GM18507 (cell line): Measurements from ENCODE around the gene KCNH4.
"Not testable (repeated sequence)": the region's sequence is repeated elsewhere in the genome, so short reads cannot be mapped to it uniquely, and the experiment has no call there.

ENCODE experiments used
- DNase-seq: peaks from one replicate; pipeline ENCODE4 v3.0.0; 2011; ENCODE audit warnings: low read depth; ENCODE audit not compliant: insufficient read length; ENCODE audit errors: extremely low spot score
- FAIRE-seq: peaks from 2 replicates; lab custom pipeline; 2011; peaks lifted over from hg19 to GRCh38; lab: Jason Lieb, UNC

Gene KCNH4

GRCh38 chr17:42143138-42143537, 37.8 kb downstream of the KCNH4 start:
- FAIRE-seq, DNase-seq: not testable (repeated sequence)

DNA sequence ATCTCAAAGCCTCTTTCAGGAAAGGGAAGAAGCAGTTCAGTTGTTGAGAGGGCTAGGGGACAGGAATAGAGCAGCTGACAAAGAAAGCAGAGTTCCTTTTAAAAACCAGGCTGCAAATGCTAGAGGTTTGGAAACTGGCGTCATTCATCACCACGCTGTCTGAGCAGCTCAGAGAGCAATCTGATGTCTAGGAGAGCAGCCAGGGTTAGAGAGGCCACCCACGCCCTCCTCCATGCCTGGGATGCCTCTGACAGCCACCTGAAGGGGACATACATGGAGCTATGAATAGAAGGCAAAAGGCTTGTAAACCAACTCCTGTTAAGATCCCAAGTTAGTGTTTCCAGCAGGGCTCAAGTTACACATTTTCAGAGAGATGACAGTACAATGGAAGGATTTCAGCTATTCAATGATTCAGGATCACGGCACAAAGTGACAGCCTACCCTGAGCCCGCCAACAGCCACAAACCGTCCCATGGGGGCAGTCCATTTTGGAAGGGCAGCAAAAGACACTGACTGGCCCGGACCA, 38.5 kb downstream of the KCNH4 start:
- DNase-seq (no peak), FAIRE-seq (no peak)

GRCh38 chr17:42141382-42141781, 39.6 kb downstream of the KCNH4 start:
- FAIRE-seq (no peak), DNase-seq (no peak)

DNA sequence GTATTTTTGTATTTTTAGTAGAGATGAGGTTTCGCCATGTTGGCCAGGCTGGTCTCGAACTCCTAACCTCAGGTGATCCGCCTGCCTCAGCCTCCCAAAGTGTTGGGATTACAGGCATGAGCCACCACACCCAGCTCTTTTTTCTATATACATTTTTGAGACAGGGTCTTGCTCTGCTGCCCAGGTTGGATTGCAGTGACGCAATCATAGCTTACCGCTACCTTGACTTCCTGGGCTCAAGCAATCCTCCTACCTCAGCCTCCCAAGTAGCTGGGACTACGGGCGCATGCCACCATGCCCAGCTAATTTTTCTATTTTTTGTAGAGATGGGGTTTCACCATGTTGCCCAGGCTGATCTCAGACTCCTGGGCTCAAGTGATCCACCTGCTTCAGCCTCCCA, 40.3 kb downstream of the KCNH4 start:
- FAIRE-seq, DNase-seq: not testable (repeated sequence)

- FAIRE-seq (no peak), DNase-seq (no peak)
Observed at GRCh38 chr17:42138749-42139492, 42.0 kb downstream of the KCNH4 start.

DNA sequence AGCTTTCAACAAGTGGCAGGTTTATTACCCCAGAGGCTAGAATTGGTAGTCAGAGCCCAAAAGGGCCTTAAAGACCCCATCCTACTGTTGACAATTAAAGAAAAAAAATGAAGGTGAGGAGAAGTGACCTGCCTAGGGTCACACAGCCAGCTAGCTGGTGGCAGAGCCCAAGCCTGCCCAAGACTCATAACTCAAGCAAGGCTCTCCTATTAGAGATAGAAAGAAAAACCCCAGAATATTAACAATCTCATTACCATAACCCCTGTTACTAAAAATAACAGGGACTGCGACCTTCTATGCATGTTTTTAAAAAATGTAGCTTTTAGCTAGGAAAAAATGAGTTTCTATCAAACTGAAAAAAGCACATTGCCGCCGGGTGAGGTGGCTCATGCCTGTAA, 44.3 kb downstream of the KCNH4 start:
- DNase-seq (no peak), FAIRE-seq (no peak)

- DNase-seq: no peak
Observed at GRCh38 chr17:42135664-42136653, 45.0 kb downstream of the KCNH4 start.

DNA sequence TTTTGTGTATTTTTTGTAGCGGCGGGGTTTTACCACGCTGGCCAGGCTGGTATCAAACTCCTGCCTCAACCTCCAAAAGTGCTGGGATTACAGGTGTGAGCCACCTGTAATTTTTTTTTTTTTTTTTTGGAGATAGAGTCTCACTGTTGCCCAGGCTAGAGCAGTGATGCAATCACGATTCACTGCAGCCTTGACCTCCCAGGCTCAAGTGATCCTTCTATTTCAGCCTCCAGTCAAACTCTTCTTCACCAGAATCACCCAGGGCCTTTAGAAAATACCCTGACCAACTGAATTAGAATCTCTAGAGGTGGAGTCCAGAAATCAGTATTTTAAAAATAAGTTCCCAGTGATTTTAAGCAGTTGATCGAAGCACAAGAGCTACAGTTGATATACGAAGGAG, 45.8 kb downstream of the KCNH4 start:
- DNase-seq (no peak), FAIRE-seq (no peak)

More at GRCh38 chr17:42135664-42136653, 45.0 kb downstream of the KCNH4 start:
- FAIRE-seq: no peak

DNA sequence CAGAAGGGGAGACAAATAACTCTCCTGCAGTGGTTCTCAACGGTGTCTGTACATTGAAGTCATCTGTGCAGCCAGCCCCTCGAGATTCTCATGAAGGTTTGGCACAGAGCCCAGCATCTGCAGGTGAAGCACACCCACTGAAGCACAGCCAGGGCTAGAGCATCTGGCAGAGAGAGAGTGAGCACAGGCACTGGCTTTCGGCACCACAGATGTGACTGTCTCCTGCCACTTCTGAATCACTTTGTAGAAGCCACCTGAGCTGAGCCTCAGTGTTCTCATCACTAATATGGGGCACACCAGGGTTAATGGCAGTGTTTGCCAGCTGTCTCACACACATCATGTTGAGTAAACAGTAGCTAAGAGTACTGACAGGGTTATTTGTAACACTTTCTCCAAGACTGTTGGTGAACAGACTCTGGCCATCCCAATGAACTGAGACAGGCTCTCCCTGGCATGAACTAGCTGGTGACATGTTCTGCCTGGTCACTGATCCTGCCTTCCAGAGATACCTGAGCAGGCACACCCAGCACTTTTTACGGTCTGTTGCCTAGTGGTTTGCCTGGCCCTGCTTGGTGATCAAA, 47.4 kb downstream of the KCNH4 start:
- no peak for DNase-seq
- FAIRE-seq: peak; percentile 80

- FAIRE-seq: no peak
- DNase-seq: no peak
Observed at GRCh38 chr17:42132941-42133340, 48.0 kb downstream of the KCNH4 start.

GRCh38 chr17:42131981-42132432, 48.9 kb downstream of the KCNH4 start:
- no peak for DNase-seq

DNA sequence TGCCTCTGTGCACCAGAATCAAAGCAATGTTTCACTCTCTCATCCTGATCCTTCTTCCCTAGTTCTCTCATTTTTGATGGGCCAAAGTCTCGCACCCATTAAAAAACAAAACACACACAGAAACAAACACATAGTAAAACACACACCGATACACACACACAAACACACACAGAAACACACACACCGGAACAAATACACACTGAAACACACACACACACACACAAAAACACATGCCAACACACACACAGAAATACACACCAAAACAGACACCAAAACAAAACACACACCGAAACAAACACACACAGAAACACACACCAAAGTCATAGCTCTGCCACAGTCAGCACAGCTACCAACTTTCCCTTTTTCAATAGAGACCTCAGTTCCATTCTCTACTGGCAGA, 49.7 kb downstream of the KCNH4 start:
- FAIRE-seq (no peak), DNase-seq (no peak)

More at GRCh38 chr17:42131981-42132432, 48.9 kb downstream of the KCNH4 start:
- FAIRE-seq: no peak

- DNase-seq (no peak), FAIRE-seq (no peak)
Observed at GRCh38 chr17:42130310-42130936, 50.5 kb downstream of the KCNH4 start.

GRCh38 chr17:42129109-42129837, 51.7 kb downstream of the KCNH4 start:
- DNase-seq (no peak), FAIRE-seq (no peak)

DNA sequence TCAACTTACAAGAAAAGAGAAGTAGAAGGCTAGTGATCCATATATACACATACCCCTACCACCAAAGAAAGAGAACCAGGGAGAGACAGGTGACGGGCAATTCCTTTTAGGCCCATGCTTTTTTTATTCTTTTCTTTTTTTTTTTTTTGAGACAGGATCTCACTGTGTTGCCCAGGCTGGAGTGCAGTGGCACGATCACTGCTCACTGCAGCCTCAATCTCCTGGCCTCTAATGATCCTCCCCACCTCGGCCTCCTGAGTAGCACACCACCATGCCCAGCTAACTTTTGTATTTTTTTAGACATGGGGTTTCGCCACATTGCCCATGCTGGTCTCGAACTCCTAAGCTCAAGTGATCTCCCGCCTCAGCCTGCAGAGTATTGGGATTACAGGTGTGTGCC, 53.5 kb downstream of the KCNH4 start:
- no peak for FAIRE-seq
- no peak for DNase-seq

DNA sequence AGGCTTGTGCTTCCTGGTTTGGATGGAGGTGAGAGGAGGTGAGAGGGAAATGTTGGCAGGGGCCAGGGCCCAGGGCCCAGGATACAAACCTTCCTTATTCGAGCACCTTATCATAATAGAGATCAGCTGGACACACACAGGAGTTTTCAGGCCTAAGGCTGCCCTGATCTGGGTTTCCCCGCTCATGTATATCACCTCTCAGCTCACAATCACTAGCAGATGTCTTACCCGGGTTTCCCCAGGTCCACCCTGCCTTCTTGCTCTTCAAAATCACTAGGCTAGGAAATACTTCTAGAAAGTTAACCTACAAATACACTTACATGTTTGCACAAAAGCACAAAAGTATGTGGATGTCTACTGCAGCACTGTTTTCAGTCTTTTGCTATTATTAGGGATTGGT, 54.1 kb downstream of the KCNH4 start:
- DNase-seq (no peak), FAIRE-seq (no peak)

- DNase-seq: no peak
- no peak for FAIRE-seq
Observed at GRCh38 chr17:42125565-42125964, 55.4 kb downstream of the KCNH4 start.

- DNase-seq (no peak), FAIRE-seq (no peak)
Observed at GRCh38 chr17:42124256-42124655, 56.7 kb downstream of the KCNH4 start.
